Measurements from ENCODE around the gene NDUFA7.
"Not testable (repeated sequence)": the region's sequence is repeated elsewhere in the genome, so short reads cannot be mapped to it uniquely, and the experiment has no call there.

GRCh38 chr19:8276508-8276907 is 44.7 kb downstream of the NDUFA7 start:
- TF ChIP-seq JUNB (IDR thresholded peaks at IDR 0.05); CTCF (IDR thresholded peaks at IDR 0.05); RAD21 (conservative IDR thresholded peaks at IDR 0.05 in 1 of 2, IDR thresholded peaks at IDR 0.05 in 1 of 2); EP300 (IDR thresholded peaks at IDR 0.05); ESRRA (IDR thresholded peaks at IDR 0.05; ENCODE audit: borderline replicate concordance, low read length); RFX5 (IDR thresholded peaks at IDR 0.05); FOSB (CRISPR knock-in tag; IDR thresholded peaks at IDR 0.05): not testable (repeated sequence)

All from A549 (cell line).